HS-27A (cell line): ENCODE results near the gene TMEM127.
"Not testable (repeated sequence)": the region's sequence is repeated elsewhere in the genome, so short reads cannot be mapped to it uniquely, and the experiment has no call there.

ENCODE experiments used
- DNase-seq: peaks from one replicate; pipeline ENCODE4 v3.0.0-alpha.2; 2012; ENCODE audit warnings: low read depth, missing footprints

TMEM127 gene, protein sequence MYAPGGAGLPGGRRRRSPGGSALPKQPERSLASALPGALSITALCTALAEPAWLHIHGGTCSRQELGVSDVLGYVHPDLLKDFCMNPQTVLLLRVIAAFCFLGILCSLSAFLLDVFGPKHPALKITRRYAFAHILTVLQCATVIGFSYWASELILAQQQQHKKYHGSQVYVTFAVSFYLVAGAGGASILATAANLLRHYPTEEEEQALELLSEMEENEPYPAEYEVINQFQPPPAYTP

DNA sequence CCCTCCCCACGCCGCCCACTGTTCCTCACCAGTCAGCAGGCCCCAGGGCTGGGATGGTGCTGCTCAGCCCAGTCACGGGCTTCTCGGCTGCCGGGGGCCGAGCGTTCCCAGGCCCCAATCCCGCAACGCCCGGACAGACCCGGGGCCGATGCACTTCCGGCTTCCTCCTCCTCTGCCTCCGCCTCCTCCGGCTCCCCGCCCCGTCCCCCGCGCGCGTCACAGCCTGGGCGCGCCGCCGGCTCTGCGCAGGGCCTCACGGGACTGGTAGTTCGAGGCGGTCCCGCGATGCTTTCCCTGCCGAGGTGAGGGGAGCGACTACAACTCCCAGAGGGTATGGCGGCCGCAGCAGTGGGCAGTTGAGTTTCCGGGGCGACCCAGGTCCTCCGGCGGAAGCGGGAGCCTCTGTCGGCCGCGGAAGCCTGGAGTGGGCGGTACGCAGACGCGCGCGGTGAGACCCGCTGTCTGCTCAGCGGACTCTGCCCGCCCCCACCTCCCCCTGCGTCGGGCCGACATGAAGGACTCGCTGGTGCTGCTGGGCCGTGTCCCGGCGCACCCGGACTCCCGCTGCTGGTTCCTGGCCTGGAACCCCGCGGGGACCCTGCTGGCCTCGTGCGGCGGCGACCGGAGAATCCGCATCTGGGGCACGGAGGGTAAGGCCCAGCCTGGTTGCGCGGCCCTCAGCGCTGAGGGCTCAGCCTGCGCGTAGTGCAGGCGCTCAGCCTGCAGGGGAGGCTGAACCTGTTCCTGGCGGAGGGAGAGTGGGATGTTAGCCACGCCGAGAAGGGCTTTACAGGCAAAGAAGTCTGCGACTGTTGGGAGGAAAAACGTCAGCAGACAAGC, at the start of gene TMEM127, which contains the start of gene CIAO1:
Gene TMEM127 (minus strand): TSS at position 158 of the 840 bp plus-strand sequence. CDS start 616 bp downstream, outside the sequence.
Gene CIAO1 (plus strand): TSS at position 386 of the 840 bp plus-strand sequence. CDS start 126 bp downstream, at position 512.
- DNase-seq = peak; percentile 88

DNA sequence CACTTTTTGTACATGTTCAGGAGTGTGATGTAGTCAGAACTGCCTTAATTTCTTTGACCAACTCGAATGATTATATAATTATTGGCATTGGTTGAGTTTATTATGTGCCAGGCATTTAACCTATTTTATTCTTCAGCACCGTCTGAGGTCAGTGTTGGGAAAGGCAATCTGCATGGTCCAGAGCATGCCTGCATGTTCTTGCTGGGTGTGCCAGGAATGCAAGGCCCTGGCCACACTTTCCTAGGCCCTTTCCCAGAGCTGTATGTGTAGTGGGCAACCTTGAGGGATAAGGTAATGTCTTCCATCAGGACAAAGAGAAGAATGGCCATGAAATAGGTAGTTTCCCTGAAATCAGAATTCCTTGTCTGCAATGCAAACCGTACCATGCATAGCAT, 49.2 kb upstream of the TMEM127 start:
- no peak for DNase-seq

DNA sequence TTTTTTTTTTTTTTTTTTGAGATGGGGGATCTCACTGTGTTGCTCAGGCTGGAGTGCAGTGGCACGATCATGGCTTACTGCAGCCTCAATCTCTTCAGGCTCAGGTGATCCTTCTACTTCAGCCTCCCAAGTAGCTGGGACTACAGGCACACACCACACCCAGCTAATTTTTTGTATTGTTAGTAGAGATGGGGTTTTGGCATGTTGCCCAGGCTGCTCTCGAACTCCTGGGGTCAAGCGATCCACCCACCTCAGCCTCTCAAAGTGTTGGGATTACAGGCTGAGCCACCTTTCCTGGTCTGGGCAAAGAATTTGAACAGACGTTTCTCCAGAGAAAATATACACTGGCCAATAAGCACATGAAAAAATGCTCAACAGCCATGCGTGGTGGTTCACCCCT, 42.5 kb upstream of the TMEM127 start:
- no peak for DNase-seq

DNA sequence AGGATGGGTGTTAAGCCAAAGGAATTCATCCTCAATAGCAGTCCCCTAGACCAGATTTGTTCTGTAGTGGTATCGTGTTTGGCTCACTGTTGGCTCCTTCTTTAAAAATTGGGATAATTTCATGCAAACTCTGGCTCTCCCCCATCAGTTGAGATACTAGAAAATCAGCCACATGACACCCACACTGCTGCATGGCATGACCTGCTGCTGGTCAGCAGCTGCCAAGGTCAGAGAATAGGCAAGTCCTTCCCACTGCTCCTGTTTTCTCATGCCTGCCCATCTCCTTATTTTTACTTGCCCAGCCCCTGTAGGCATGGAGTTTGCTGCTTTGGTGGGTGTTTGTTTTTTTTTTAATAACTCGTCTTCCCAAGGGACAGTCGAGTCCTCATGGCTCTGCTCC, 40.6 kb upstream of the TMEM127 start:
- no peak for DNase-seq

DNA sequence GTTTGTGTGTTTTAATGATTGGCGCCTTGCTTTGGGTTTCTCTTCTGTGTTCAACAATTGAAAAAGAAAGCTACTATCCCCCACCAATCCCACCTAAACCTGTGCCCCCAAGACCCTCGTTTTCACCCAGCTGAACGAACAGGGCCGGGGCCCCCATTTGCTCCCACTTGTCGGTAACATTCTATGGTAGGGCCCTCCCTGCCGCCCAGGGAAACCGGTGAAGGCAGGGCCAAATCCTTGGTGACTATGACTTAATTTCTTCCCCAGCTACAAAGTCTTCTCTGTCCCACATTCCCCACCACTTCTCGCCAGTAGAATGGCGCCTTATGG, 40.1 kb upstream of the TMEM127 start:
- DNase-seq = no peak

DNA sequence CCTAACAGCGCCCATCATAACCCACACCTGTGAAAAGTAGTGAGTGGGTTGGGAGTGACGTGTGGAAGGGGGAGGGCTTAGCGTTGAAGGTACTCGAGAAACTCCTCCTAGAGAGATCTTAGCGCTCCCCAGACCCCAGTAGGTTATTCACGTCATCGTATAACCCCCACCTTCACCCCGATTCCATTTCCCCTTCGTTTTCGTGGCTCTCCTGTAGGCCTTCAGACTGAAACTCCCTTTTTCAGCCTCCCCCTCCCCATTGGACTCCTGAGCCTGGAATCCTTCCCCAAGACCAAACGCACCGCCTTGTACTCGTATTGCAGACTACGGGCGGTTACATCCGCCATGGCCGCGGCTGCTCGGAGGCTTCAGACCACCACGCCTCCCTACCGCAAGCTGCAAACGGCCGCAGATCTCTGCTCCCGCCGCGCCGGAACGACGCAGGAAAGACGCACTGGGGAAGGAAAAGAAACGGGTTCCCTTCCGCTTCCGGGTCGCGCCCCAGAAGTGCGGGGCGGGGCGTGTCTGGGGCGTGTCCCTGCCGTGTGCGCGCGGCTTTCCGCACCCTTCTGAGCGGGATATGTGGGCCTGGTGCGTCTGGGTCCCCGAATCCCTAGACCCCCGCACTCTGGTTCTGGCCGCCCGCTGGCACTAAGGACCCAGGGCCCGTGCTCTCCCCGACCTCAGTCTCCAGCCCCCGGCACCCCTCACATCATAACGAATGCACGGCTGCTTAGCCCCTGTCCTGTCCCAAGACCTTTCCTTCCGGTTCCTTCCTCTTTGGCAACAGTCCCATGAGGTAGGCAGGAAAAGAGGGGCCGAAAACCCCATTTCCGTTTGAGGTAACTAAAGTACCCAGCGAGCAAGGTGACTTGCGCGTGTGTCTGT, 39.5 kb upstream of the TMEM127 start, which contains the start of gene SNRNP200:
Gene SNRNP200 (minus strand): TSS at position 456 of the 888 bp plus-strand sequence. CDS start 109 bp downstream, at position 347.
- peak; percentile 62 for DNase-seq

DNA sequence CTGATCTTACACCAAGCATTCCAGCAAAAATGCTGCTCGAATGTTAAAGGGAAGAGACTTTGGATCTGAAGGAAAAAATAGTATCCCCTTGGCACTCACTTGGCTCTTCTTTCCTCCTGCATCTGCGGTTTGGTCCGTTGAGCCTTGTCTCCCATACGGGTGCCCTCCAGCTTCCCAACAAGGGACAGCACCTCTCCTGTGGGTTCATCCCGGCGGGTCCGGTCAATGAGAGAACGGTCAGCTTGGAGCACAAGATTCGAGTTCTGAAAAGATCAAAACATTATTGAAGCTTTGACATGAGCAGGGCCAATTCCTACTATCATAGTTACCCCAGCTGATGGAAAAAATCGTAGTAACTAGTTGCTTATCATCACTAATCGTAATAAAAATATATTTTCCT, 38.8 kb upstream of the TMEM127 start:
- no peak for DNase-seq

DNA sequence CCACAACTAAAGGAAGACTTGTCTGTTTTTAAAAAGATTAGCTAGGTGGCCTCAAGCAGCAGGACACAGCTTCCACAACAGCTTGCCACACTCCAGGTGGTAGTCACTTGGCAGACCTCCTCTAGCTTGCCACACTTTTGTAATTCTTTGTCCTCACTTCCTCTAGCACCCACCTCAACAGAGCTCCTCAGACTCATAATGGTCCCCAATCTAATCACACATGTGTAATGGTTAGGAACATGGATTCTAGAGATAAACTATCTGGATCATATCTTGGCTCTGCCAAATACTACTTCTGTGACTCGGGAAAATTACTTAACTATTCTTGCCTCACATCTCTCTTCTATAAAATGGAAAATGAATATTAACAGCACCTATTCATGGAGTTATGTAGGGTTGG, 36.1 kb upstream of the TMEM127 start:
- no peak for DNase-seq

DNA sequence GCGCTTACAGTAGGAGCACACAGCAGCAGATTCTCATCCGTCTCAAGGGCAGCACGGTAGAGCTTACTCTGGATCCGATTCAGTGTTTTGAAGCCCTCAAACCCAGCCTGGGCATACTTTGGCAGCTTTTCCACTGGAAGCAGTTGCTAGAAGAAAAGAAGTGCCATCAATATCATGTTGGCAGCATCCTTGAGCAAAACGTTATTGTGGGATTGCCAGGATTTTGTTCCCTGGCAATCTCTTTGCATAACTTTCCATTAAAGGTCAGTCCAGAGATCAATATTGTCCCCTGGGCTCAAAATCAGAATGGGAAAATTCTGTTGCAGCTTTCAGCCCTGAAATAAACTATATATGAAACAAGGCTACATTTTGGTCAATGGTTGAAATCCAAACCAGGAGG, 31.1 kb upstream of the TMEM127 start:
- no peak for DNase-seq

DNA sequence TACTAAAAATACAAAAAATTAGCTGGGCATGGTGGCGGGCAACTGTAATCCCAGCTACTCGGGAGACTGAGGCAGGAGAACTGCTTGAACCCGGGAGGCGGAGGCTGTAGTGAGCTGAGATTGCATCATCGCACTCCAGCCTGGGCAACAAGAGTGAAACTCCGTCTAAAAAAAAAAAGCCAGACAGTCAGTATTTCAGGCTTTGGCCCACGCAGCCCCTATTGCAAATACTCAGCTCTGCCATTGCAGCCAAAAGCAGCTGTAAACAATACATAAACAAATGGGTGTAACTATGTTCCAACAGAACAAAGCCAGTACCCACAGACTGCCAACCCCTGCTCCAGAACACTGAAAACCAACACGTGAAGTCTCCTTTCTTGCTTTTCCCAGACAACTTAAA, 28.5 kb upstream of the TMEM127 start:
- not testable (repeated sequence) for DNase-seq

DNA sequence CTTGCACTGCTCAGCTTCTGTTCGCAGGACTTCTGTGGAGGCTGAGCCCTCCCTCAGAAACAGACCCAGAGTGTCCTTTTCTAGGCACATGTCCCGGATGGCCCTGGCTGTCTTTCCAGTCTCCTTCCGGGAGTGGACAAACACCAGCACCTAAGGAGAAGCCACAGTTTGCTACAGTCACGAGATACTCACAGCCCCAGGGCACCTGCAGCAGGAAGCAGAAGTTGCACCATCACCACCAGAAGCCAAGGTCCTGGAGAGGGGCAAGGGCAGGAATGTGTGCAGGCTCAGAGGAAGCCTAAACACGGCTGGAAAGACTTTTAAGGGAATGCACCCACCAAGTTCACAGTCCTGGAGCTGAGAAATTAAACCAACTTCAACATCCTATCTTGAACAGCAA, 26.0 kb upstream of the TMEM127 start:
- DNase-seq = no peak

DNA sequence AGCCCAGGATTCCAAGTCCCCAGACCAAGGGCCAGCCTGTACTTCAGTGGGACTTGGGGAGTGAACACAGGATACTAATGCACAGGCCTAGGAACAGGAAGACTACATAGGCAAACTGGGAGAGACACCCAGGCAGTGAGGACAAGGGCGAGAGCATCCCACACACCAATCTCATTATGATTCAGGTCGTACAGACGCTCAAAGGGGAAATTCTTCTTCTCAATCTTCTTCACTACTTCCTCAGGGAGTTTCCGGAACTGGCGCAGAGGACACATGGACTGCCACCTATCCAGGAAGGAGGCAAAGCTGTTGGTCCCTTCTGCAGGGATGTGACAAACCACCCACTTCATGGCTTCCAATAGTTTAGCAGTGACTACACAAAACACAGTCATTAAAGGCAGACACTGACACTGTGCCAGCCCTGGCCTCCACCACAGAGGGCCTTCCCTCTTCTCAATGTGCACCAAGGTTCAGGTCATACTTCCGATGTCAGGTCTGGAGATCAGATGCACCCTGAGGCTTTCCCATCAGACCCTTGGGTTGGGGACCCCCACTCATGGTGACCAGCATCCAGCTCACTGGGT, 21.6 kb upstream of the TMEM127 start:
- no peak for DNase-seq

DNA sequence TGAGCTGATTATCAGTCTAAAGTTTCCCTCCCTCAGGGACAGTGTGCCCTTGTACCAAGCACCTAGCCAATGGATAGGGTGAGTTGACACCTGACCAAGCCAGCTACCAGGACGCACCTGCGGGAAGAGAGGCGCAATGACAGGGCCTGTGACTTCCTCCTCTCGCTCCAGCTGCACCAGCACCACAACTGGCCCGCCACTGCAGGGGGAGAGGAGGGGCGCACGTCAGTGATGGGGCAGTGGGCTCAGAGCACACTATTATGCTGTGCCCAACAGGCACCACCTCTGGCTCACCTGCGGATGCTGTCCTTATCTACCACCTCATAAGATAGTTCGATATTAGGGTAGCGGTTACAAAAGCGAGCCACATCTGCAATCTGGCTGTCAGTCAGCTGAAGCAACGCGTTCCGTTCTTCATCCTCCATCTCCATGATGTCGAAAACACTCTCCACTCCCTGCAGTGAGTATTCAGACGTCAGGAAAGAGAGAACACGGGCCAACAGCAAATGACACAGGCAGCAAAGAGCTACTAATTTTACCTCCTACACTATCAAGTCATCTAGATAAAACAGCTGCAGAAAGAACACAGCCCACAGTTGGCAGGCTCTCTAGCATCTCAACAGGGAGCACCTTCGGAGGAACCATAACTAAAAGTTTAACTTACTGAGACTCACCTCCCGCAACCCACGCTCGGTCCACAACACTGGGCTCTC, 11.1 kb upstream of the TMEM127 start:
- no peak for DNase-seq

DNA sequence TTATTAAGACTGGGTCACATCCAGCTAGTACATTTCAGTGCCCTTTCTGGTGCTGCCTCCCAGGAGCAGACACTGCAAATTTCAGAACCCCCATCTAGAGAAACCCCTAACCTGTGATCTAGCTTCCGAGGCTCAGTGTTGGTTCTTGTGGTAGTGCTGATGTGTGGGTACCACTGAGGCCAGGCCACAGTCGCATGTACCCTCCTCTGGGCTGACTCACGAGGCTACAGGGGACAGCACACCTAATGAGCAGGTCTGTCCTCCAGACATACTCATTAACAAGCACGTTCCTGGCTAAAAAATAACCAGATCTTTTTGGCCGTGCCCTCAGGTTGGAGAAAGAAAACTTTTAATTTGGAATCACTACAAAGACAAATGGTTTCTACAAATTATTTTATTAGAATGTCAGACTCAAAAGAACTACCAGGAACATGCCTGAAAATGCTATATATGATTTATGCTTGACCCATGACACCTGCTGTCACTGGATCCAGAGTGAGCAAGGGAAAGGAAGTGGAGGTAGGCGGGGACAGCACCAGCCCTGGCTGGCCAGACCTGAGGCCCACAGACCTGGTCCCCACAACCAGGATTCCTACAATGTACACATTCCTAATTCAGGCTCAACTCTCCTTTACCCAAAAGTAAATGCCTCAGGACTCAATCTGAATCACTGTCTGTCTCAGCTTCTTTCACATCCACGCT, 8.7 kb upstream of the TMEM127 start:
- DNase-seq = no peak

DNA sequence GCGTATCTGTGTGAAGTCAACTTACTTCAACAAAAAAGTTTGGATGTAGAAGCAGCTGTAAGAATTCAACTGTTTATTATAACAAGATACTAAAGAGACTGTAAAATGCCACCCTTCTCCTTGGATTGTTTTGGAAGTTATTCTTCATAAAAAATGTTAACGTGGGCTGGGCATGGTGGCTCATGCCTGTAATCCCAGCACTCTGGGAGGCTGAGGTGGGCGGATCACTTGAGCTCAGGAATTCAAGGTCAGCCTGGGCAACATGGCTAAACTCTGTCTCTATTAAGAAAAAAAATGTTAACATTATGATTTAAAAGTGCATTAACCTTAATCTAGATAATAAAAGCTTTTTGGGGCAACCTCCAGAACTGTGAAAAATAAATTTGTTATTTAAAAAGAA, 8.0 kb upstream of the TMEM127 start:
- DNase-seq = no peak

DNA sequence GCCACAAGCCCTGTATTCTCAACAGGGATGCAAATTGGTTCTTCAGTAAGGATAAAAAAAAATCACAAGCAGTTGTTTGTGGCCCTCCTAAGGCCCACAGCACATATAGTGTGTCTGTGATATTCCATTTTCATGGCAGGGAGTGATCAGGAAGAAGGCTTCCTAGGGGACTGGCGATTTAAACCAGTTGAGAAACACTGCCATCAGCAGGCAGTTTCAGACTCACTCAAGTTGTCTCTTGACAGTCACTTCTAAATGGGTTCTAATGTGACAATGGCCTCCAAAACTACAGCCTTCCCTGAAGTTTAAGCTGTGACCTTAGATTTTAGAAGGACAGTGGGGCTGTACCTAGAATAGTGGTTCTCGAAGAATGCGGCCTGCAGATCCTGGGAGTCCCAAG, 6.2 kb upstream of the TMEM127 start:
- no peak for DNase-seq

DNA sequence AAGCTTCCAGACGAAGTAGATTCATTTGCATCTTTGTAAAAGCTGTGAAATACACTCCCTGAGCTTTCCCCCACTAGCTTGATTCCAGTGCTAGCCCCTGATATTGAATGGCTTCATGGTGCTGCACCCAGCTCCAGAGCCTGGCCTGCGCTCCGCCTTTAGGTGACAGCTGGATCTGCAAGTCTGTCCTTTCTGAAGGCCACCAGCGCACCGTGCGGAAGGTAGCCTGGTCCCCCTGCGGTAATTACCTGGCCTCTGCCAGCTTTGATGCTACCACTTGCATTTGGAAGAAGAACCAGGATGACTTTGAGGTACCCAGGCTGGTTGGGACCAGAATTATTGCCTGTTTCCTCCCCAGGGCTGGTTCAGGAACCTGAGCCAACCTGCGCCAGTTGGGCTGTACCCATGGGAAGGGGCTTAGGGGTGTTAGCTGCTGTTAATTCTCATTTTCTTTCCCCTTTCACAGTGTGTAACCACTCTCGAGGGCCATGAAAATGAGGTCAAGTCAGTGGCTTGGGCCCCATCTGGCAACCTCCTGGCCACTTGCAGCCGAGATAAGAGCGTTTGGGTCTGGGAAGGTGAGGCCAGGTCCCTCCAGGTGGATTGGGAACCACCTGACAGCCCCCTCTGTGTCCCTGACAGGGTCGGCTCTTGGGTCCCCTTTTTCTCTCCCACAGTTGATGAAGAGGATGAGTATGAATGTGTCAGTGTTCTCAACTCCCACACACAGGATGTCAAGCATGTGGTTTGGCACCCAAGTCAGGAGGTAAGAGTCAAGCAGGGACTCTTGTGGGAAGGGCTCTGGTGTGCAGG, 1.6 kb upstream of the TMEM127 start:
- no peak for DNase-seq

DNA sequence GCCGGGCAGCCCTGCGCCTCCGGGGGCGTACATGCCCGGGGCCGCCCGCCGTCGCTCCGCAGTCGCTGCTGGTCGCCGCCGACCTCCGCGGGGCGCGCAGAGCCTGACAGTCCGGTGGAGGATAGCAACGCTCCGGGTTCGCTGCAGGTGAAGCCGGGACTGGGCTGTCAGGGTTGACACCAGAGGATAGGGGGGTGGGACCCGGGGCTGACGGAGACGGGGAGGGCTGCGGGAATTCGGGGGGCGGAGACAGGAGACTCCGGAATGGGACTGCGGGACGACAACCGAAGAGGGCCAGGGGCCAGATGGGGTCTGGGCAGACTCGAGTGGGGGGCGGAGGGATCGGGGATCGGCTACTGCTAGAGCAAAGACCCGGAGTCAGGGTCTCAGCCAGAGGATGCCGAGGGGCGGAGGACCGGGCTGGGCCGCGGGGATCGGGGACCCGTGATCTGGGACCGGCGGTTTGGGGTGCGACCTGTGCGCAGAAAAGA, 403 bp downstream of the TMEM127 start:
- DNase-seq = no peak

DNA sequence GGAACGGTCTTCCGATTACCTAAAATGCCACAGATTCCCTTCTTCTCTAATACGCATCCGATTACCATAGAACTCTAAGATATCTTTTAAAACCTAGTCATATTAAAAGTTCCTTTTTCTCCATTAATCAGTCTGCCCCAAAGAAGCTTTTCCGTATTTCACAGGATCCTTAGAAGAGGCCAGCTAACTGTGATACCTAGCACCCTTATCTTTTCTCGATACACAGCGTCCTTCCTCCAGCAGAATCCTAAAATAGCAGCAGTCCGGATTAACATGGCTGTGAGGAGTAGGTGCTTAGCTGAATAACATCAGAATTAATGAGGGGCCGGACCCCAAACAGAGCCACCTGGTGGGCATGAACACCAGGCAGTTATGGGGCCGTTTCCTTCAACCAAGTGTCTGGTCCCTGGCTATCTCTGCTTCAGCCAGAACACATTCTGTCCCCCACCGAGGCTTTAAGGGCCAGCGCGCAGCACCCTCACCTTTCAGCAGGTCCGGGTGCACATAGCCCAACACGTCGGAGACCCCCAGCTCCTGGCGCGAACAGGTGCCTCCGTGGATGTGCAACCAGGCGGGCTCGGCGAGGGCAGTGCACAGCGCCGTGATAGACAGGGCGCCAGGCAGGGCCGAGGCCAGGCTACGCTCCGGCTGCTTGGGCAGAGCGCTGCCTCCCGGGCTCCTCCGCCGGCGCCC, 995 bp downstream of the TMEM127 start:
- no peak for DNase-seq
